GM12891 (cell line): ENCODE data around the gene ADSL.

Source experiments
- POLR2AphosphoS5 ChIP-seq: IDR thresholded peaks from 2 replicates; pipeline ENCODE4 v1.6.1; 2011; ENCODE audit warnings: low read depth, low read length, control low read depth
- TAF1 ChIP-seq: IDR thresholded peaks from 2 replicates; pipeline ENCODE4 v1.6.1; 2011; ENCODE audit warnings: low read depth, low read length, control low read depth

- TF ChIP-seq POLR2AphosphoS5 (no peak), TAF1 (no peak)
These were observed 83.2 kb downstream of the ADSL start for GRCh38 chr22:40429481-40429880.
